Stimulated activated naive CD8-positive, alpha-beta T cell treated with anti-CD3 and anti-CD28 coated beads, Interleukin-15, Interleukin-2, amounts not matched to agents 100 U/mL and 50 U/mL, for 24 hours (primary cell): ENCODE measurements around the gene PRDM16.

Experiments
- ATAC-seq: fragments of 150-1000 bp; cut with Tn5 transposase; one replicate; pipeline ENCODE4 v1.10.0; 2021
- DNase-seq: peaks from one replicate; pipeline ENCODE4 v3.0.0; 2021

Gene PRDM16

DNA sequence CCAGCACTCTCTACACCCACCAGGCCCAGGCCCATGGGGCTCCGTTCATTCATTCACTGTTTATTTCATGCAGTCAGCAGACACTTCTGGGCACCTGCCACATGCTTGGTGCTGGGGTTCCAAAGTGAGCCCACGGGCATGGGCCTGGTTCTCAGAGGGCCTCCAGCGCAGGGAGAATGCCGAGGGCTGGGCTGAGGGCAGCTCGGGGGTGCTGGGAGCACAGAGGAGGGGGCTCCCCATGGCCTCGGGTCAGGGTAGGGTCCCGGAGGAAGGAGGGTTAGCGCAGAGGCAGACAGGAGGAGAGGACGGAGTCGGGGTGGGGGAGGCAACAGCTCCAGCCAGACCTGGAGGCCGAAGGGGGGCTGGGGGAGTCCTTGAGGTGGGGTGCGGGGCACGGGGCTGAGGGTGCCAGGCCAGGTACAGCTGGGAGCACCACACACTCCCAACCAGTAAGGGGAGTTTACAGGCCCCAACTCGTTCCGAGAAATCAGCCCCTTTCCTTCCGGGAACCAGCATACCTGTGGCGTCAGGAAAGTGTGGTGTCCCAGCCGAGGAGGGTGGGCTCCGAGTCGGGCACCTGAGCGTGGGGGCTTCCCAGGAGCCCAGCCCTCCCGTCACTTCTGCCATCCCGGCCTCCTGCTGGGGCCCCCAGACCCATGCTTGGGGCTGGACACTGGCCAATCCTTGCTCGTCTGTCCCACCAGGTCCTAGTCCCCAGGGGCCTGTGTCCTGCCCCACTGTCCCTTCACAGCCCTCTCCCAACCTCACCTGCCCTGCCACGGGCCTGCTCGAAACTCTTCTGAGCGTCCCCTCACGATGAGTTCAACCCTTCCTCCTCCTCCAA, 396.3 kb downstream of the PRDM16 start:
- DNase-seq (no peak), ATAC-seq (no peak)

DNA sequence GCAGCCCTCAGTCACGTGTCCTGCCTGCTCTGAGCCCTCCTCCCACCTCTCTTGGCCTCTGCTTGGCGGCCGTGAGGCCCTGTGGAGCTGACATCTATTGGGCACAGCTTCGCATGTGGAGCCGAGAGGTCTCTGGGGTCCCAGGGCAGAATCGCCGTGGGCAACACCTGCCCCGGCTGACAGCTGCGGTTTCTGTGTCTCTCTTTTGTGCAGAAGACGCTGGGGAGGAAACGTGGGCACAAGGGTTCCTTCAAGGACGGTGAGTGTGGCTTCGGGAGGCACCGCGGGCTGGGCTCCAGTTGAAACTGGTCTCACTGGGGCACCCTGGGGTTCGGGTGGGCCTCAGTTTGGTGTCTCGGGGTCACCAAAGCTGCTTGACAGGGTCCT, 396.9 kb downstream of the PRDM16 start:
- ATAC-seq (no peak), DNase-seq (no peak)

DNA sequence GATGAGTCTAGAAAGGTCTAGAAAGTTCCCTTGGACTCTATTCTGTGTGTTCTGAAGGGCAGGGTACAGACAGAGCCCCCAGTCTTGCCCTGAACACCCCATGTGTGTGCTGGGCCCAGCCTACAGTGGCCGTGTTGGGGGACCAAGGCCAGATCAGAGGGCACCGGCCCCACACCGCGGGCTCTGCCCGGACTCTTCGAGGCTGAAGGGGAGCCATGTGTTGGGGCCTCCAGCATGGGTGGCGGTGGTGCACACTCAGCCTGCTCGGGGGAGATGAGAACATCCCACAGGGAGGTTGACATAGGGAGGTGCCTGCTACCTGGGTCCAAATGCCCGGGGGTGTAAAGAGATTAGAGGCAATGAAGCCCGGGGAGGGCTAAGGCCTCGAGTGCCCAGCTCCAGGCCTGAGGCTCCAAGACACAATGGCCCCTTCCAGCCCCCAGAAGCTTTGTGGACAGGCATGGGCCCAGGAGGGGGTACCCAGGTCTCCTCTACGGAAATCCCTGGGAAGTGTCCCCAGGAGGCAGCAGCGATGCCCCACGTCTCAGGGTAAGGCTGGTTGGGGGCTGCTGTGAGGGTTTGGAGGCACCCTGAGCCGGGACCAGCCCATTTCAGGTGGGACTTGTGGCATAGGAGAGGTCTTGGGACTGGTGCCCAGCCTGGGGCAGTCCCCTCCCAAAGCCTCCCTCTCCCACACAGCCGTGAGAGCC, 397.5 kb downstream of the PRDM16 start:
- no peak for DNase-seq
- no peak for ATAC-seq

DNA sequence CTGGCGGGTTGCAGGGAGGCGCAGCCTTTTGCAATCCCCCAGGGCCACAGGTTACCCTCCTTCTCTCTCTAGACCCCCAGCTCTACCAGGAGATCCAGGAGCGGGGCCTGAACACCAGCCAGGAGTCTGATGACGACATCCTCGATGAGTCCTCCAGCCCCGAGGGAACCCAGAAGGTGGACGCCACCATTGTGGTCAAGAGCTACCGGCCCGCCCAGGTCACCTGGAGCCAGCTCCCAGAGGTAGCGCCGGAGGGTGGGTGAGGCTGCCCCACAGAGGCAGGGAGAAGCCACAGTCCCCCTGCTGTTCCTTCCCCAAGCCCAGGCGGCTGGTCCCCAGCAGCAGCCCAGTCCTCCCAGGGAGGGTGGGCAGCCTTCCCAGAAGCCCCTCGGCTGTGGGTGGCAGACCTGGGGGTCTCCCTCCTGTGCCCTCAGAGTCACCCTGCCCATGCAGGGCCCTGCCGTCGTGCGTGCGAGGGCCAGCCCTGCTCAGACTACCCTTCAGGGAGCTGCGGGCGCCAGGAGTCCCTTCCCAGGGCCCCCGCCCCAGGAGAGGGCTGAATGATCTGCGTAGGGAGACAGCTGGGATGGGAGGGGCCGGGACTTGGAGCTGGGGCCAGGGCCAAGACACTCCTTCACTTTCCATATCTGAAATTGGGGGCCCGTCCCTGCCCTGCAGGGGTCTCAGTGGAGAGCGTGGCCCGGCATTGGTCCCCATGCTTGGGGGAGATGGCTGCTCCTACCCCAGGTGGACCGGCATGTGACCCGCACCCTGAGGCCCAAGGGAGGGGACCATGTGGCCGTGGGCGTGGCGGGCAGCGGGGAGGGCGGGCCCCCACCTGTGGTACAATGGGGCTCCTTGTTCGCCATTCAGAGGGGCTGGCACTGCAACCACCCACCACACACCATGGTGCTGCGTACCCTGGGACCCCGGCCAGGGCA, 398.4 kb downstream of the PRDM16 start:
- DNase-seq = no peak
- ATAC-seq = no peak

DNA sequence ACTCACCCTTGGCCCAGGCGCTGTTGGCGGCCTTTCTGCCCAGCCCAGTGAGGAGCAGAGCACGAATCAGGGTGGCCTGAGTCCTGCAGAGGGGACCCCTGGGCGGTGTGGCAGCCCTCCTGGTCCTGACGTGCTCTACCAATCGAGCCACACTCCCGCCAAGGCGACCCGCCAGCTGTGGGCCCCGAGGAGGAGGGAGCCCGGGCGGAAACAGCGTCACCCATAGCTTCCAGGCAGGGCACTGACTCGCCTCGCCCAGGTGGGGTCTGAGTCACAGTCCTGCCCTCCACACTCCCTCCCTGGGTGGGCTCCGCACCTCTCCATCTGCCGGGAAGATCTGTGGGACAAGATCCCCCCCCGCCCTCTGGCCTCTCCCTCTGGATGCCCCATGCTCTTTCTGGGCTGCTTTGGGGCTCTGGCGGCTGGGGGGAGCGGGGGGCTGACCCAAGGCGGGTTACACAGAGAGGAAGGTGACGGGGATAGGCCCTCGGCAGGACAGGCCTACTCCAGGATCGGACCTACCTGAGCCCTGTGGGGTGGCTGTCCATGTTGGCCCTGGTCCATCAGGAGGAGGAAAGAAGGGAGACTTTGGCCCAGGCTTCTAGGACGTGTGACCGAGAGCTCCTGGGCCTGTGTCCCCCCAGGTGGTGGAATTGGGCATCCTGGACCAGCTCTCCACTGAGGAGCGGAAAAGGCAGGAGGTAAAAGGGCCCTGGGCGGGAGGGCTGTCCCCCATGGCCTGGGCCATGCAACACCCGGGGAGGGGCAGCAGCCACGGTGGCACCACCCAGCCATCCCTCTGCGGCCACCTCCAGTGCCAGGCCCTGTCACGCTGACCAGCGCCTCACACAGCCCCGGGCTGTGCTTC, 399.5 kb downstream of the PRDM16 start:
- DNase-seq = no peak
- ATAC-seq = no peak

DNA sequence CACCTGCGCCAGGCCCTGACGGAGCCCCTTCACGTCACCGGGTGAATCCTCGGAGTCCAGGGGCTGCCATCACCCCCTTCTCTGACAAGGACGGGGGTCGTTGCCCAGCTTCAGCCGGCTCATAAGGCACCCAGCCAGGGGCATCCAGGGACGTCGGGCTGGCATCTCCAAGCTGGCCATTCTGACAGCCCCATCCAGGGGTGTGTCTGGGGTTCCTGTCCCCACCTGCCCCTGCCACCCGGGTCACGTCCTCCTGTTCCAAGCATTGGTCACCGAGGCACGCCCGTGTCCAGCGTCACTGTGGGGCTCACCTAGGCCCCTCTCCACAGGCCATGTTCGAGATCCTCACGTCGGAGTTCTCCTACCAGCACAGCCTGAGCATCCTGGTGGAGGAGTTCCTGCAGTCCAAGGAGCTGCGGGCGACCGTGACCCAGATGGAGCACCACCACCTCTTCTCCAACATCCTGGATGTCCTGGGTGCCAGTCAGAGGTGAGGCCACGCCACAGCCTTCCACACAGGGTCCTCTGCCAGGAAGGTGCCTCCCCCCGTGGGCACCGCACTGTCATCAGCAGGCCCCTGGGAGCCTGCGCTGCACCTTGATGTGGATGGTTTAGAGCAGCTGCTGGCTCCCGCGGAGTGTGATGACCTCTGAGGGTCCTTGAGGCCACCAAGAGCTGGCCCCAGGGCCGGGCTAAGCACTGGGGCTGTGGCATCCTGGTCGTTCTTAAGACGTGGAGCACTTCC, 400.3 kb downstream of the PRDM16 start:
- no peak for ATAC-seq
- no peak for DNase-seq

DNA sequence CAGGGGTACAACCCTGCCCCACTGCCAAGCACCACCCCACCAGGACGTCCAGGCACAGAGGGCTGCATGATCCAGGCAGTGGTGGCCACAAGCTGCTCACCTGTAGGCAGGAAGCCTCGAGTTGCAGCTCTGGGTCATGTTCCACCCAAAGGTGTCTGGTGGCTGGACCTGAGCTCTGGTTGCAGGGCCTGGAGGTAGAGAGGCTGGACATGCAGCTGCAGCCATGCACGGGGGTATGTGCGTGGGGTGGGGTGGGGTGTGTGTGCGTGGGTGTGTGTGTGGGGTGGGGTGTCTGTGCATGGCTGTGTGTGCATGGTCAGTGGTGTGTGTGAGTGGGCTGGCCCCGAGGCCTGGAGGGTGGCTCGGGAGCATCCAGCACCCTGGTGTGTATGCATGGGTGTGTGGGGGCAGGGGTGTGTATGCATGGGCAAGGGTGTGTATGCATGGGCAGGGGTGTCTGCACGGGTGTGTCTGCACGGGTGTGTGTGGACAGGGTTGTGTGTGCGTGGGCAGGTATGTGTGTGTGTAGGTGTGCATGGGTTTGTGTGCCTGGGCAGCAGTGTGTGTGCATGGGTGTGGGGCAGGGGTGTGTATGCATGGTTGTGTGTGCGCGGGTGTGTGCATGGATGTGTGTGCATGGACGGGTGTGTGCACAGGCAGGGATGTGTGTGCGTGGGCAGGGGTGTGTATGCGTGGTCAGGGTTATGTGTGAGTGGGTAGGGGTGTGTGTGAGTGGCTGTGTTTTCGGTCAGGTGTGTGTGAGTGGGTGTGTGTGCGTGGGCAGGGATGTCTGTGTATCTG, 401.0 kb downstream of the PRDM16 start:
- ATAC-seq (no peak), DNase-seq (no peak)

DNA sequence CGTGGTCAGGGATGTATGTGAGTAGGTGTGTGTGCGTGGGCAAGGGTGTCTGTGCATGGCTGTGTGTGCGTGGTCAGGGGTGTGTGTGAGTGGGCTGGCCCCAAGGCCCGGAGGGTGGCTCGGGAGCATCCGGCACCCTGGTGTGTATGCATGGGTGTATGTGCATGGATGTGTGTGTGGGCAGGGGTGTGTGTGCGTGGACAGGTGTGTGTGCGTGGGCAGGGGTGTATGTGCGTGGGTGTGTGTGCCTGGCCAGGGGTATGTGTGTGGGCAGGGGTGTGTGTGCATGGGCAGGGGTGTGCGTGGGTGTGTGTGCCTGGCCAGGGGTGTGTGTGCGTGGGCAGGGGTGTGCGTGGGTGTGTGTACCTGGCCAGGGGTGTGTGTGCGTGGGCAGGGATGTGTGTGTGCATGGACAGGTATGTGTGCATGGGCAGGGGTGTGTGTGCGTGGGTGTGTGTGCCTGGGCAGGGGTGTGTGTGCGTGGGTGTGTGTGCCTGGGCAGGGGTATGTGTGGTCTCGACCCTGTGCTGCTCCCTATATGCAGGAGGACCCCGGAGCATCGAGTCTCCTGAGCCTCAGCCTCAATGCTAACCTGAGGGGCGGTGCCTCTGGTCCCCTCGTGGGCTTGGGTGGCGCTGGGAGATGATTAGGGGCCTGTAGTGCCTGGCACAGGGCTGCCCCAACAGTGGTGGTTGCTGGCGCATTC, 401.8 kb downstream of the PRDM16 start:
- ATAC-seq (no peak), DNase-seq (no peak)

DNA sequence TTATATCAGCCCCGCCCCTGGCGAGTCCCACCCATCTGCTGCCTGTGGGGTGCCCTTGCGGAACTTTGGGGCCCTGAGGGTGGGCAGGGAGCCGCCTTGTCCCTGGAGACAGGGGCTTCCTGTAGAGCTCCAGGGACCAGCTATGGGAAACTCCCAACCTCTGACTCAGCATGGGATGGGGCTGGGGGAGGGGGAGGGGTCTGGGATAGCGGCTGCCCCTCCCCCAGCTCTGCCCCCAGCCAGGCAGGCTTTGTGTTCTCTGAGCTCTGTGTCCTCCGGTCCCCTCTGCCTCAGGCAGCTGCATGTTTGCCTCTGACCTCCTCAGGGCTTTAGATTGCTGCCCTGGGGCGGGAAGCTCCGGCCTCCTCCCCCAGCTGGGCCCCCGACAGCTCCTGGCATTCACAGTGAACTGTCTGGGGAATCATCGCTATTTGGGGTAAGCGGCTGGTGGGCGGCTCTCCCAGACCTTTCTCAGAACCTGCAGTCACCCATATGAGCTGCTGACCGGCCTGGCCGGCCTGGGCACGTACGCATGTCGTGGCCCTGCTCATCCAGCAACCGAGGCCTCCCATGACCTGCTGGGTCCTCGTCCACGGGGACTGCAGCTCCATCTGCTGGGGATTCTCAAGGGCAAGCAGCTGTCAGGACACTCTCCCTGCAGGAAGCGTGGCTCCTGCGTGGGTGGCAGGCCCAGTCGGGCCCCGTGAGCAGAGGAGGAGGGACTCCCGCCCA, 402.5 kb downstream of the PRDM16 start:
- ATAC-seq (no peak), DNase-seq (no peak)

DNA sequence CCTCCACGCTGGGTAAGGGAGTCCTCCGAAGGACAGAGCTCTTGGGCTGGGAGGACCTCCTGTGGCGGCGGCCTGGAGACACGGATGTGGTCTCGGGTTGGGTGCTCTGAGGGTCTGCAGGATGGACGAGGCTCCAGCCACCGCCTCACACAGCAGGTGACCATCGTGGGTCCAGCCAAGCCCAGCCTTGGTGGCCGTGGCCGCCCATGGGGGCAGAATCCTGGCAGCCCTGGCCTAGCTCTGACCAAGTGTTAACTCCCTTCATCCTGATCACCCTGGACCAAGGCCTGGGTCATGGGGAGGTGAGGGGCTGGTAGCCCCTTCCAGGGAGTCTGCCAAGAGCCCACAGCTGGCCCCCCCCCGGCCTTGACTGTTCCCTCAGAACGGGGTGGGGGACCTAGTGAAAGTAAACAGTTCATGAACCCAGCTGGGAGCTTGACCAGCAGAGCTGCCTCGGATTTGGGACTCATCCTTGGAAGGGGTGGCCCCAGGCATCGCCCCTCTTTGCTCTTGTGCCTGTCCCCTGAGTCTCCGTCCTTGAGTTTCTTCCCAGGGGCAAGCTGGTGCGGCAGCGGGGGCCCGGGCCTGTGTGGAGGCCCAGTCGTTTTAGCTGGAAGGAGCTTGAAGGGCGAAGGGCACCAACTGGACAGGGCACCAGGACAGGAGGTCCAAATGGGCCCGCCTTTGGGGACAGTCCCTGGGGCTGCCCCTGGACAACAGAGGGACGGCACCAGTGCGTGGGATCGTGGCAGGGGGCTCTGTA, 403.3 kb downstream of the PRDM16 start:
- ATAC-seq = no peak

DNA sequence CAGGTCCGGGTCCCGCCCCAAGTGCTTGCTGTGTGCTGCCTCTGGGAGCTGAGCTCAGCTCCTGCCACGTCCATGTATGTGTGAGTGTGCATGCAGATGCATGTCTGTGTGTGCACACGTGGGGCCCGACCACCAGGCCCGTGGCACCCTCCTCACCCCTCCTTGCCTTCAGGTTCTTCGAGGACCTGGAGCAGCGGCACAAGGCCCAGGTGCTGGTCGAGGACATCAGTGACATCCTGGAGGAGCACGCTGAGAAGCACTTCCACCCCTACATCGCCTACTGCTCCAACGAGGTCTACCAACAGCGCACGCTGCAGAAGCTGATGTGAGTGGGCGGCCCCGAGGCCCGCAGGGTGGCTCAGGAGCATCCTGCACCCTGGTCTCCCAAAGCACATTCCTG, 403.9 kb downstream of the PRDM16 start:
- ATAC-seq = no peak

More for the DNA sequence above, 403.3 kb downstream of the PRDM16 start:
- DNase-seq = no peak

DNA sequence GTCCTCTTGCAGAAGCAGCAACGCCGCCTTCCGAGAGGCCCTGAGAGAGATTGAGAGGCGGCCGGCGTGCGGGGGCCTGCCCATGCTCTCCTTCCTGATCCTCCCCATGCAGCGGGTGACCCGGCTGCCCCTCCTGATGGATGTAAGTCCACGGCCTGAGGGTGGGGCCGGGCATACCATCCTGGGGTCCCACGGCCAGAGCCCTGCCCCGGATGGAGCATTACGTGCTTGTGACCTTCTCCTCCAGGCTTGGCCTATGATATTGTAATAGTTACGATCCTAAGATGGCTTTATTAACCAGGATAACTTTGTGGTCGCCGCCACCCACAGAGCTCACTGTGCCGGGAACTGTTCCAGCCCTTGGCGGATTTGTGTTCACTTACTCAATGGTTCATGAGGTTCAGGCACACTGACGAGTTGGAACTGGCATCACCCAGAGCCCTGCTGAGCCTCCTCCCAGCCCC, 404.4 kb downstream of the PRDM16 start:
- DNase-seq = no peak
- no peak for ATAC-seq

More for the DNA sequence above, 403.9 kb downstream of the PRDM16 start:
- DNase-seq = no peak

DNA sequence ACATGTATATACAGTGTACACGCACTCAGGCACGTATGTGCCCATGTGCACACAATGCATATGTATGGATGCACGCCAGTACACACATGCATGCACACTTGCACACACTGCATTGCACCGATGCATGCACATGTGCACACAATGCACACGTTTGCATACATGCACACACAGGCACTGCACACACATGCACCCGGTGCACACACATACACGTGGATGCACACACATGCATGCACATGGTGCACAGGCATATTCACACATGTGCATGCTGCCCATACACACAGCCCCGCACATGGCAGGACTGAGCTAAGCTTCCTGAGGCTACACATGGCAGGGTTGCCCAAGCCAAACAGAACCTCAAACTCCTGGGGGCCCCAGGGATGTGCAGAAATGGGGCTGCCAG, 405.0 kb downstream of the PRDM16 start:
- no peak for DNase-seq
- no peak for ATAC-seq

DNA sequence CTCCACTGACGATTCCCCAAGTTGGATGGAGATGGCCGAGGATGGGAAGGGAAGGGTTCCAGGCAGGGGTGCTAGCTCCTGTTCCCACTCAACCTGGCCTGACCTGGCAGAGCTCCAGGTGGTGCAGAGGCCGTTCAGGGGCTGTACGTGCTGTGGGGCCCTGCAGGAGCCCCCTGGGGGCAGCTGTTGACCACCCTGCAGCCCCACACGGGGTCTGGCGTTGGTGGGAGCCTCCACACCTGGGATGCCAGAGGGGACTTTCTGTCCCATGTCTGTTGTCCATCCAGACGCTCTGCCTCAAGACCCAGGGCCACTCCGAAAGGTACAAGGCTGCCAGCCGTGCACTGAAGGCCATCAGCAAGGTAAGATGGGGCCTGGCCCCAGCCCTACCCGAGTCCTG, 405.4 kb downstream of the PRDM16 start:
- no peak for ATAC-seq
- no peak for DNase-seq

DNA sequence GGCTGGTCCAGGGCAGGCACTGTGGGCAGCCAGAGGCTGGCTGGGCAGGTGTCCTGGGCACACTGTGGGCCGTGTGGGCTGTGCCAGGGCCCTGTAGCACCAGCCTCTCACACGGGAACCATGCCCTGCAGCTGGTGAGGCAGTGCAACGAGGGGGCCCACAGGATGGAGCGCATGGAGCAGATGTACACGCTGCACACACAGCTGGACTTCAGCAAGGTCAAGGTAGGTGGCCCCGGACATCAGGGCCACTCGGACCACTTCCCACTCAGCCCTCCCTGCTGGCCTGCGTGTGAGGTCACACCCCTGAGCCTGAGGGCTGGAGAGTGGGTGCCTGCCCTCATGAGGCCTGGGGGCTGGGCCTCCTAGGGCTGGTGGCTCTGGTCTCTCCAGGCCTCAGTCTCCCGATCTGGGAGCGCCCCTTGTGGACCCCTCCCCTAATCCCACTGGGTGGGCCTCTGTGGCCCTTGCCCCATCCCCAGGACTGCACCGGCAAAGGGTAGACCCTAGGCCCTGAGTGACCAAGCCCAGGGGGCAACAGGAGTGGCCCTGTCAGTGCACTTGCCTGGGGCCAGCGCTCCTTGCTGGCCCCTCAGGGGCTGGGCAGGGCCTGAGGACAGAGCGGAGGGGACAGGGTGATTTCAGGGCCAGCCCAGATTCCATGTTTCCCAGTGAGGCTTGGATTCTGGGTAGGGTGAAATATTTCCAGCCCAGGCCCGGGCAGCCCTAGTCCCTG, 407.0 kb downstream of the PRDM16 start:
- DNase-seq = no peak
- ATAC-seq = no peak

DNA sequence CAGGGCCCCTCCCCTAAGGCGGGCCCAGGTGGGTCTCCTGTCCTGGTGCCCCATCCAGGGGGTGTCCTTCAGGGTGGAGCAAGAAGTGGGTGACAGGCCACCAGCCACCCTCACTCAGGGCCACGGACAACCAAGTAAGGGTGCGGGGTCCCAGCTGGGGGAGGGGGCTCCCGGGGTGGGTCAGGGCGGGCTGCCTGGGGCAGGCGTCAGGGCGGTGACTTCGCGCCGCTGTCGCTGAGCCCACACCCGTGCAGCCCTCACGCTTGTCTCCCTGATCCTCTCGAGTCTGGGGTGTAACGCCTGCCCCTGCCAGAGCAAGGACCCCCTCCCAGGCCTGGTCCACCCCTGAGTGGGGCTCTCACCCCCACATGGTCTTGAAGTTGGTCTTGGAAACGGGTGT, 407.7 kb downstream of the PRDM16 start:
- ATAC-seq = no peak
- no peak for DNase-seq
